Measurements from ENCODE around the gene DNMT1. TPM values are rescaled to one million over a fixed set of nuclear protein-coding genes. Genes with fewer than 3 reads are reported as not detected.

Gene DNMT1
- total and polyA plus RNA-seq, 12 donors = 11.8 to 36.4 (median 21.6) TPM

DNA sequence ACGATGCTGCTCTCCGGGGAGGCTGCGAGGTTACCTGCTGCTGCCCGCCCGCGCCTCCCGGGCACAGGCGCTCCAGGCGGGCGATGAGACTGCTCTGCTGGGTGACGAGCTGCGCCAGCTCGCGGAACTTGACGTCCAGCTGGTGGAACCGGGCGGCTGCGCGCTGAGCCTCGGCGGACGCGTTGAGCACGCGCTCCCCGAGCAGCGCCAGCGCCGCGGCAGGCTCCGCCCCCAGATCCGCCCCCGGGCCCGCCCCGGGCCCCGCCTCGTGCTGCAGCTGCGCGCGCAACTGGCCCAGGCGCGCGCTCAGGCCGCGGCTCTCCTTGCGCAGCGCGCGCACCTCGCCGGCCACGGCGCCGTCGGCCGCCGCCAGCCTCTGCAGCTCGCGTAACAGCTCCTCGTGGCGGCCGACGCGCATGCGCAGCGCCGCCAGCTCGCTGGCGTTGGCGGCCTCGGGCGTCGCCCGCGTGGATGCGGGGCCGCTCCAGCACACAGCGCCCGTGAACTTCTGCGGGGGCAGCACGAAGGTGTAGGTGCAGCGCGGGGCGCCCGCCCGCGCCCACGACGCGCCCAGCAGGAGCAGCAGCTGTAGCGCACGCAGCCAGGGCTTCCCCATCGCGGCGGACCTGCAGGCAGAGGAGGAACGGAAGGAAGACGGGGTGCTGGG, 98.7 kb downstream of the DNMT1 start:
- H3K9me3 ChIP-seq = peaks cover 0 to under 1% (median 0%) of the 10 kb centered on the region in 11 donors
- ATAC-seq = peak; percentile 81 to 96 (median 92)
- intact Hi-C loops (cut with DNase I) = no loop called here

DNA sequence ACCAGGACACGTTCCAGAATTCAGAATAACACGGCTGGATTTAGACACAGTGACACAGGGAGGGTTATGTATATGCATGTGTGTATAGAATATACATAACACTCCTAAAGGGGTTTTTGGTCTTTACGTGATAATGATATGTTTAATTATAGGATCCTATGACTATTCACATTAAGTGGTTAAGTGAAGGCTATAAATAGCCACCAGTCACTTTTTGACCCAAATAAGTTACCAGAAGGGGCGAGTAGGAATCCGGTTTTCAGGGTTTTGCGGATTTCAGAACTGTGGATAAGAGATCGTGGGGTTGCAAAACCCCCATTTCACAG, 99.2 kb downstream of the DNMT1 start:
- DNase-seq (no peak), ATAC-seq (no peak)
- WGBS, 2 donors = 27% methylated on average over 7 of the region's 7 CpGs
- Histone ChIP-seq H3K27me3 (no peaks in the 10 kb centered on the region), H3K4me3 (peak overlapping the region in 5 of 10 donors; percentile 10 to 38 (median 21)), H3K9me3 (peaks cover 0 to 6% (median 0%) of the 10 kb centered on the region in 11 donors), H3K4me1 (peaks cover 0 to 16% (median 12%) of the 10 kb centered on the region in 9 donors), H3K36me3 (peaks cover 0 to 33% (median 0%) of the 10 kb centered on the region in 9 donors), H3K27ac (peak overlapping the region in 7 of 10 donors; percentile 25 to 71 (median 55))
- intact Hi-C loops (cut with DNase I) = no loop called here
- TF ChIP-seq, protein P1, sequence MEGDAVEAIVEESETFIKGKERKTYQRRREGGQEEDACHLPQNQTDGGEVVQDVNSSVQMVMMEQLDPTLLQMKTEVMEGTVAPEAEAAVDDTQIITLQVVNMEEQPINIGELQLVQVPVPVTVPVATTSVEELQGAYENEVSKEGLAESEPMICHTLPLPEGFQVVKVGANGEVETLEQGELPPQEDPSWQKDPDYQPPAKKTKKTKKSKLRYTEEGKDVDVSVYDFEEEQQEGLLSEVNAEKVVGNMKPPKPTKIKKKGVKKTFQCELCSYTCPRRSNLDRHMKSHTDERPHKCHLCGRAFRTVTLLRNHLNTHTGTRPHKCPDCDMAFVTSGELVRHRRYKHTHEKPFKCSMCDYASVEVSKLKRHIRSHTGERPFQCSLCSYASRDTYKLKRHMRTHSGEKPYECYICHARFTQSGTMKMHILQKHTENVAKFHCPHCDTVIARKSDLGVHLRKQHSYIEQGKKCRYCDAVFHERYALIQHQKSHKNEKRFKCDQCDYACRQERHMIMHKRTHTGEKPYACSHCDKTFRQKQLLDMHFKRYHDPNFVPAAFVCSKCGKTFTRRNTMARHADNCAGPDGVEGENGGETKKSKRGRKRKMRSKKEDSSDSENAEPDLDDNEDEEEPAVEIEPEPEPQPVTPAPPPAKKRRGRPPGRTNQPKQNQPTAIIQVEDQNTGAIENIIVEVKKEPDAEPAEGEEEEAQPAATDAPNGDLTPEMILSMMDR (IDR thresholded peaks at IDR 0.05) = no peak

More for the DNA sequence above, 98.7 kb downstream of the DNMT1 start:
- H3K36me3 ChIP-seq = peaks cover 0 to 28% (median 0%) of the 10 kb centered on the region in 9 donors
- DNase-seq = peak; percentile 77 to 92
- H3K4me1 ChIP-seq = peaks cover 0 to 19% (median 12%) of the 10 kb centered on the region in 9 donors
- H3K4me3 ChIP-seq = peak overlapping the region; percentile 23 to 62 (median 54)
- peak overlapping the region in 9 of 10 donors; percentile 27 to 86 (median 62) for H3K27ac ChIP-seq
- WGBS, 2 donors = 2% methylated on average over 79 to 97 of the region's 97 CpGs
- no peaks in the 10 kb centered on the region for H3K27me3 ChIP-seq
- TF ChIP-seq, protein P1 (IDR thresholded peaks at IDR 0.05) = no peak

DNA sequence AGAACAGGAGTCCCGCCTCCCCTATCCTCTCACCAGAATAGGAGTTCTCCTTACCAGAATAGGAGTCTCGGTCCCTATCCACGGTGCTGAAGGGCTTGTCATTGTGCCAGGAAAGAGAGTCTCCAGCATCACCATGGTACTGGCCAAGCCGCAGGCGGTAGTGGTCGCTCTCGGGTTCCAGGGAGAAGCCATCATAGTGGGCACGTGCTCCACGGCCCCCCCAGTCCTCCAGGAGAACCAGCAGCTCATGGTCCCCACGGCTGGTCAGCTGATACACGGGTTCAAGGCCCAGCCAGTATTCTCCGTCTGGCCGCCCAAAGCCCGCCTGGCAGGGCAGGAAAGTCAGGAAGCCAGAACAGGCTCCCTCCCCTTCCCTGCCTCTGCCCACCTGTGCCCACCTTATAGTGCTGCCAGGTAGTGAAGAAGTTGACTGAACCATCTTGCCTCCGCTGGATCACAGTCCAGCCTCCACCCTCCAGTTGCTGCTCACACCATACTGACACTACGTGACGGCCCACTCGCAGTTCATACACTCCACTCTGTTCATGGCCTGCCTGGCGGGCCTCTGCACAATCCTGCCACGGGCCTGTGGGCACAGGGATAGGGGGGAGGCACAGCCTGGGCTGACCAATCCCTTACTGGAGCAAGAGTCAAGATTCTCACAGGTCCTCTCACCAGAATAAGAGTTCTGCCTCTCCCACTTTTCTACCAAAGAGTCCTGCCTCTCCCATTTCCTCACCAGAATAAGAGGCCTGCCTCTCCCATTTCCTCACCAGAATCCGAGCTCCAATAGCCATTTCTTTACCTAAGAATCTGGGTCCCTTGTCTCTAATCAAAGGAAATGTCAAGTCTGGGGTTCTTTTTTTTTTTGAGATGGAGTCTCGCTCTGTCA, 101.2 kb downstream of the DNMT1 start:
- no peak overlapping the region for H3K4me3 ChIP-seq
- H3K27ac ChIP-seq = no peak overlapping the region
- TF ChIP-seq, protein P1 (IDR thresholded peaks at IDR 0.05) = no peak
- H3K36me3 ChIP-seq = peaks cover 0 to 53% (median 0%) of the 10 kb centered on the region in 9 donors
- ATAC-seq (no peak), DNase-seq (no peak)
- intact Hi-C loops (cut with DNase I) = no loop called here
- H3K4me1 ChIP-seq = peaks cover 0 to 16% (median 12%) of the 10 kb centered on the region in 9 donors
- H3K9me3 ChIP-seq = peaks cover 0 to 14% (median 0%) of the 10 kb centered on the region in 11 donors
- no peaks in the 10 kb centered on the region for H3K27me3 ChIP-seq
- WGBS, 2 donors = 87 to 90% methylated on average over 22 of the region's 22 CpGs

DNA sequence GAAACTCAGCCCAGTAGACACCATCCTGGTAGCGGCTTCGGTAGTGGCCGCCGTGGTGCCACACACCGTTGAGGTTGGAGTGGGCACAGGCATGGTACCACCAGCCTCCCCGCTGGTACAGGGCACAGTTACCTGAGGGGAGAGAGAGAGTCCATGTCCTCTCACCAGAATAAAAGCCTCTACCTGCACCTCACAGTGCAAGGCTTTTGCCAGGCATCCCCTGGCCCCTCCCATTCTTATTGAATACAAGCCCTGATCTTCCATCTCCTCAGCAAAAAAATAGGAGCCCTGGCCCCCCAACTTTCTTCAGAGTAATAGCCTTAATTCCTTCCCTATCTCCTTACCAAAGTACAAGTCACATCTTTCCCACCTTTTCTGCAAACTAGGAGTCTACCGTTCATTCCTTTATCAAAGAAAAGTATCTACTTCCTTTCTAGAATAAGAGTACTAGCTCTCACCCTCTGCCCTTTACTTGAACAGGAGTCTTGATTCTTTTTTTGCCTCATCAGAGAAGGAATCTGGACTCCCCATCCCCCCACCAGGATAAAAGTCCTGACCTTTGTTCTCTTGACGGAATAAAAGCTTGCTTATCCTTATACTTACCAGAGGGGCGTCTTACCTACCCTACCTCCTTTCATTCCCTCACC, 102.0 kb downstream of the DNMT1 start:
- Histone ChIP-seq H3K27me3 (no peaks in the 10 kb centered on the region), H3K27ac (no peak overlapping the region), H3K36me3 (peaks cover 0 to 56% (median 0%) of the 10 kb centered on the region in 9 donors), H3K9me3 (peaks cover 0 to 14% (median 0%) of the 10 kb centered on the region in 11 donors), H3K4me1 (peaks cover 0 to 16% (median 12%) of the 10 kb centered on the region in 9 donors), H3K4me3 (no peak overlapping the region)
- intact Hi-C loops (cut with DNase I) = no loop called here
- 92 to 94% methylated on average over 9 of the region's 9 CpGs for WGBS, 2 donors
- DNase-seq = no peak
- no peak for ATAC-seq
- TF ChIP-seq, protein P1 (IDR thresholded peaks at IDR 0.05) = no peak
